HT1080 (cell line): ENCODE data around the gene DIS3L. TPM values are rescaled to one million over a fixed set of nuclear protein-coding genes. Genes with fewer than 3 reads are reported as not detected.
A peak's percentile ranks its signal among the peaks of the same experiment; 100 is the strongest.
"Not testable (repeated sequence)": the region's sequence is repeated elsewhere in the genome, so short reads cannot be mapped to it uniquely, and the experiment has no call there.

Source experiments
- DNase-seq: peaks from one replicate; pipeline ENCODE4 v3.0.0-alpha.2; 2015; ENCODE audit warnings: low read depth
- polyA plus RNA-seq, 2 experiments: library from polyadenylated mRNA; depleted of rRNA; stranded (reverse); fragments of >200 nt; gene quantifications; 2 replicates each; pipeline ENCODE4 v1.2.3, GENCODE V29; 2015
- total RNA-seq: library from RNA; depleted of rRNA; stranded (reverse); fragments of >200 nt; shearing (Covaris generic); gene quantifications from 2 replicates; pipeline ENCODE4 v1.2.3, GENCODE V29; 2014; rRNA removed

The DIS3L gene
- total RNA-seq, result 21.1 and 21.3 TPM in 2 replicates
- polyA plus RNA-seq (2015; cell fraction: cytosol; rRNA removed), result 12.4 and 16.5 TPM in 2 replicates
- 21.8 and 28.0 TPM in 2 replicates for polyA plus RNA-seq (2015; cell fraction: nucleus; rRNA removed)

DNA sequence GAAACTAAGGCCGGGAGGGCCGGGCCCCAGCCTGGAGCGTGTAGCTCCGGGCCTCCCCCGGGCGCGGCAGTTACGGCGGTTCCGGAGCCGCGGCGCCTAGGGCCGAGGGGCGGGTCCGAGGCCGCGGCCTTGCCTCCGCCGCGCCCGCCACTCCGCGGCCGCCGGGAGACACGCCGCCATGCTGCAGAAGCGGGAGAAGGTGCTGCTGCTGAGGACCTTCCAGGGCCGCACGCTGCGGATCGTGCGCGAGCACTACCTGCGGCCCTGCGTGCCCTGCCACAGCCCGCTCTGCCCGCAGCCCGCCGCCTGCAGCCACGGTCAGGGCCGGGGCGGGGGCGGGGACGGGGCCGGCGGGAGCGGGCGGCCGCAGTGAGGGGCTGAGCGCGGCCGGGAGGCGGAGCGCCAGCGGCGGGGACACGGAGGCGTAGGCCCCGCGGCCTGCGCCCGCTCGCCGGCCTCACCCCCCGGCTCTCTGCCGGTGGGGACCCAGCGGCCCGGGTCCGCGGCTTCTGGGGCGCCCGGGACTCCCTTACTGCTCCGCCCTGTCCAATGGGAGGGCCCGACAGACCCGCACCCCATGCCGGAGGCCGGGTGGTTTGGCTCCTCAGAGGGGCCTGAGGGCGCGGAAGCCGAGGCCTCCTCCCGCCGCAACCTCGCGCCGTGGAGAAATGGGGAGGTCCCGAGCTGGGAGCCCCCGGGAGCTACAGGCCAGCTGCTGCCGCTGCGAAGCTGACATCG is at the start of gene DIS3L:
Gene DIS3L, plus strand, starts transcription at position 150 of the 738 bp plus-strand sequence. Its CDS starts 29 bp downstream, at position 179.
- DNase-seq, result peak; percentile 46

GRCh38 chr15:66245832-66246231 is 47.5 kb upstream of the DIS3L start:
- DNase-seq, result not testable (repeated sequence)

DNA sequence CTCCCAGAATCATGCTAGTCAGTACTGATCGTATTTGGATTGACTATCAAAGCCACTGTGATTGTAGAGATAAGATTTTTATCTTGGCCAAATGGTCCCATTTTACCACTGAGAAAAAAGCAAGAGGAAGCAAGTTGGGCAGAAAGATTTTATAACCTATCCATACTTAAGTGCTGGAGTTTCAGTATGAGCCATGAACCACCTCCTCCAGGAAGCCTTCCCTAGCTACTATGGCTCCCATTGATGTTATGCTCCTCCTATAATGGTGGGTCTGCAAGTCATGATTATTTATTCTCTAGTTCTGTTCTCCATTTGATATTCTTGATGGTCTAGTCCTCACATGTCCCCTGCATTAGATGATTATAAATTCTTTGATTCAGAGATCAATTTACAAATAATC is 46.4 kb upstream of the DIS3L start:
- no peak for DNase-seq

GRCh38 chr15:66249605-66250174 is 43.7 kb upstream of the DIS3L start:
- DNase-seq, result no peak

GRCh38 chr15:66251065-66251789 is 42.1 kb upstream of the DIS3L start:
- DNase-seq, result no peak

GRCh38 chr15:66251790-66252684 is 41.3 kb upstream of the DIS3L start:
- peak; percentile 26 for DNase-seq

- no peak for DNase-seq
Measured at GRCh38 chr15:66252685-66253417, 40.5 kb upstream of the DIS3L start.

DNA sequence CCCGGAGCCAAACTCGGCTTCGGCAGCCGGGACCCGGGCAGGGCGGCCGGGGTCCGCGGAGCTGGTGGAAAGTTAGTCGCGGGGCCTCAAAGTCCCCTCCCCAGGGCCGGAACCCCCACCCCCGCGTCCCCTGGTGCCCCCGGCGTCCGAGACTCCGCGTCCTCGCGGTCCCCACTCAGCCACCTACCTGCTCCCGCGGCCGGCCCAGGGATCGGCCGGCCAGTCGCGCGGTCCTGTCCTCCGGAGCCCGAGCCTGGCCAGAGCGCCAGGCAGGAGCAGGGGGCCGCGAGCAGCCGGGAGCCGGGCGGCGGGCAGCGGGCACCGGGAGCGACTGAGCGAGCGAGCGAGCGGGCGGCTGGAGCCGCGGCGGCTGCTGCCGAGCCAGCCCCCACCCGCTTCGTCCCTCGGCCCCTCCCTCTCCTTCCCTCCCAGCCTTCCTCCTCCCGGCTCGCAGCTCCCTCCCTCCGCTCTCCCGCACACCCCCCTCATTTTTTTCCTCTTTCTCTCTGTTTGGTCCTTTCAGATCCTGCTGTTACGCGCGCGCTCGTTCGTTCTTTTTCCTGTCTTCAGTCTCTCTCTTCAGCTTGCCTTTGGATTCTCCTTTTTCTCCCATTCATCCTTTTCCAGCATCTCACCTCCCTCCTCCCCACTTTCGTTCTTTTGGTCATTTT is 39.8 kb upstream of the DIS3L start, which contains the start of gene MEGF11:
Gene MEGF11, minus strand, starts transcription at position 333 of the 671 bp plus-strand sequence. CDS start 125,347 bp downstream, outside the sequence.
- peak; percentile 24 for DNase-seq

DNA sequence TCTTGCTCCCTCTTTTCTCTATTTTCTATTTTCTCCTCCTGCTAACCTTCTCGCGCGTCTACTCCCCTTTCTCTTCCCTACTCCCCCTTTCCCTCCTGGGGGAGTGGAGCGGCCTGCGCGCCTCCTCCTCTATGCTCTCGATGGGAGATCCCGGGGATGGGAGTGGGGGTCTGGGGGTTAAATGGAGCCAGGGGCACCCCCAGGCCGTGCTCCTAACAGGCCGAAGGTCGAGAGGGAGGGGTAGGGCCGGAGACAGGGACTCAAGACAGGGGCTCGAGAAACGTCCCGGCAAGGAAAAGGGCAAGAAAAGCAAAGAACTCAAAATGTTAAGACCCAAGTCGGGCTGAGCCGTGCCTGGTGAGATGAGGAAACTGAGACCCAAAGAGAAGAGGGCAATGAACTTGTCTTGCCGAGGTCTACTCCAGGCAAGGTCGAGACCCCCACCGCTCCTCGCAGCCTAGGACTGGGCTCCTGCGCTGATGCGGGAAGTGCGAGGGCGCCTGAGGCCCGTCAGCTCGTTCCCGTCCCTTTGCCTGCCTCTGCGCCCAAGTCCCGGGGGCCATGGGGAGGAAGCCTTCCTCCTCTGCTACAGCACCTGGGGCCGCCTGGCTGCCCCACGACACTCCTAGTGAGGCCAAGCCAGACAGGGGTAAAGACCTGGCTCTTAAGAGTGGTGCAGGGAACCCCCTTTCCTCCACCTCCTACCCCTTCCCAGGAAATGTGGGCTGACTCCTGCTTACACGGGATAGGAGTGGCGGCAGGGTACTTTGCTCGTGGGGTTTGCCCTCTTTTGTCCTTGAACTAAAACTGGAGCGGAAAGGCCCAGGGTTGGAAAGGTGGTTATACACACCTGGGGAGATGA is 39.0 kb upstream of the DIS3L start:
- no peak for DNase-seq

DNA sequence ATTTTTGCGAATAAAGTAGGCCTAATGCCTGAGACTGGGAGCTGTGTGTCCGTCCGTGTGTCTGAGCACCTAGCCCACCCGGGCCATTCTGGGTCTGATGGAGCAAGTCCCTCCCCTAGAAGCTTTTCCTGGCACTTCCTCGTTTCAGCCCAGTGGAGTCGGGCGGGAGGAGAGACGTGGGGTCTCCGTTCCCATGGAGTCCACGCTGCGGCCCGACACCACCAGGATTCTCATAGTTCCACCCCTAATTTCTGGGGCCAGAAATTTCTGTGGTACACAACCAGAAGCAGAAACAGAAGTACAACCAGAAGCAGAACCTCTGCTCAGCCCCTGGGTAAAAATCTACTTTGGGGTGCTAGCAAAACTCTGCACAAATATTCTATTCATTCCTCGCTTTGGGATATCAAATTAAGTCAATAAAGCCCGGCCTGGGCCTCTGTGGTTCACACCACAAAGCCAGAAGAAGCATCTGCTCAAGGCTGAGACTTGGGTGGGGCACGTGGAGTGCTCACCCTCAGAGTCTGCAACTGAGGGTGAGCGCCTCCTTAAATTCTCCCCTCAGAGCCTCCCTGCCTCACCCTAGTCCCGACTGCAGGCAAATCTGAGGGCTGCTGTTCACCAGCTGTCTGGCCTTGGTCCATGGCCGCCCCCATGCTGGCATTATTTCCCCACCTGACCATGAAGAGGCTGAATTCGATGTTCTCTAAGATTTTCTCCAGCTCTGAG is 38.3 kb upstream of the DIS3L start:
- no peak for DNase-seq

GRCh38 chr15:66256692-66257091 is 36.7 kb upstream of the DIS3L start:
- DNase-seq, result no peak

DNA sequence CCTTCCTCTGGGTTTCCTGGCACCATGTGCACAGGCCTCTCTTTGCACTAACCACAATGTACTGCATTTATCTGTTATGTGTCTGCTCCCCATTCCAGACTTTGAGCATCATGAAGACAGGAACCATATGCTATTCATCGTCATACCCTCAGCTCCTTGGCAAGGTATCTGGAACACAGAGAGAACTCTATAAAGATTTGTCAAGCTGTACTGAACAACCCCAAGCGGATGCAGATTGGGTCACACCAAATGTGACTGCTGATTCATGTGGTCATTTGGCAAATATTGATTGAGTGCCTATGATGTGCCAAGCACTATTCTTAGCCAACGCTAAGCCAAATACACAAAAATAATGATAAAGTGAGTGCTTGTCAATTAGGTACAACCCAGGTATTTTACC is 32.3 kb upstream of the DIS3L start:
- no peak for DNase-seq

- not testable (repeated sequence) for DNase-seq
Measured at GRCh38 chr15:66262837-66263236, 30.5 kb upstream of the DIS3L start.

- DNase-seq, result no peak
Measured at GRCh38 chr15:66264859-66265513, 28.4 kb upstream of the DIS3L start.

DNA sequence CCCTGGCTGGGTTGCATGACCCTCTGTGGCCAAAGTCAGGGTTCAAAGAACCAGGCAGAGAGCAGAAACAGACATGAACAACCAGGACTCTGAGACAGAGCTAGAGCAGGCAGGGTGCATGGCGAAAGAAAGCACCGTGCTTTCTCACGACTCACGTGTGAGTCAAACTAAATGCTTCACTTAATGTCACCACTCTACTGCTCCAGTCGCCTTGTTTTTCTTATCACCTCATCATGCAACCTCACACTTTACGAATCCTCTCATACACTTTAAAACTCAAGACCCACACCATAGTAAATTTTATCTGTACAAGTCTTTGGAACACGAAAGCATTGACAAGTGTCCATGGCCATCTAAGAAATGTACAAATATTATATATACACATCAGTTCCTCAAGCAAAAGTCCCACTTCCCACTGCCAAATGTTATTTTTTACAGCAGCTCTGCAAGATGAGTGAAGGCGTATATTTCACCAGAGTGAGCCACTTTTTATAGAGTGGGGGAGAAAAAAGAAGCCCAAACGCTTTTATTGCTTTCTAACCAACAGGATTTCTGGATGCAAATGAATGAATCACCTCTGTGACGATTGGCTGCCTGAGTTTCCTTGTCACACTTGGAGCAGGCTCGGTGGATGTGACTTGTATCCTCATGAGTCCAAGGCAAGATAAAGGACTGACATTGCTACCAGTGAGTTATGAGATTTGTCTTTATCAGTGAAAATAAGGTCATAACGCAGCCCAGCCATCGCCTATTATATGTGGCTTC is 23.9 kb upstream of the DIS3L start:
- DNase-seq, result peak; percentile 72

- DNase-seq, result no peak
Measured at GRCh38 chr15:66270932-66271331, 22.4 kb upstream of the DIS3L start.

DNA sequence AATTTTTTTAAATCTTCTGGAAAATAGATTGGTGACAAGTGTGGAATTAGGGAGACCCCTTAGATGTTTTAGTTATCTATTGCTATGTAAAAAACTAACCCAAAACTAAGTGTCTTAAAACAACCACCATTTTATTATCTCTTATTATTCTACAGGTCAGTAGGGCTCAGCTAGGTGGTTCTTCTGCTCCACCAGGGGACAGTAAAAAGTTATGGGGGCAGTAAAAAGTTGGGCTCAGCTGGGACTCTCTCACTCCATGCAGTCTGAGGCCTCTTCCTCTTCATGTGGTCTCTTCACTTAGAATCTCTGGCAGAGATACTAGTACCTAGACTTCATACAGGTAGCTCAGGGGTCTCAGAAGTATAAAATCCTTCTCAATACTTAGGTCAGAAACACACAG is 18.0 kb upstream of the DIS3L start:
- no peak for DNase-seq
